HL-60 (cell line): ENCODE results near the gene KRAS.

Source experiments
- DNase-seq, 2 experiments: peaks; one replicate each; pipeline ENCODE4 v3.0.0-alpha.2; 2010 to 2020; ENCODE audit warnings: low read depth in 1 of 2, low spot score in 1 of 2
- H3K27ac ChIP-seq: fragments of 250-450 bp; sonication (Bioruptor Pico); replicated peaks from 2 replicates; pipeline ENCODE4 v1.5.1; 2020; ENCODE audit warnings: mild to moderate bottlenecking, moderate library complexity
- H3K27me3 ChIP-seq: fragments of 250-450 bp; sonication (Bioruptor Pico); 2 replicates; pipeline ENCODE4 v1.5.1; 2021; ENCODE audit warnings: mild to moderate bottlenecking, moderate library complexity; ENCODE audit not compliant: insufficient read depth, poor library complexity, severe bottlenecking
- H3K4me3 ChIP-seq: replicated peaks from 2 replicates; pipeline ENCODE4 v1.5.1; 2011; ENCODE audit warnings: mild to moderate bottlenecking, control low read depth, low read length; ENCODE audit not compliant: insufficient read depth
- CTCF ChIP-seq: IDR thresholded peaks from one replicate; pipeline ENCODE4 v1.5.1; 2011; ENCODE audit warnings: low read length, control low read depth, inconsistent platforms; ENCODE audit not compliant: insufficient read depth
- GABPA ChIP-seq: IDR thresholded peaks from 2 replicates; pipeline ENCODE4 v1.6.1; 2012; ENCODE audit warnings: low read depth
- POLR2AphosphoS5 ChIP-seq: IDR thresholded peaks from 2 replicates; pipeline ENCODE4 v1.6.1; 2012; ENCODE audit warnings: low read depth
- SPI1 ChIP-seq: IDR thresholded peaks from 2 replicates; pipeline ENCODE4 v1.6.1; 2012; ENCODE audit warnings: low read depth, mild to moderate bottlenecking, borderline replicate concordance
- TF ChIP-seq, protein P1 (sequence below): IDR thresholded peaks from 2 replicates; pipeline ENCODE4 v1.6.1; 2012; ENCODE audit warnings: low read depth; ENCODE audit not compliant: insufficient replicate concordance

The KRAS gene

GRCh38 chr12:25276199-25276937 lies 25.6 kb upstream of the KRAS start:
- H3K27me3 ChIP-seq: no peaks in the 10 kb centered on the region
- no peak overlapping the region for H3K27ac ChIP-seq
- peak in 1 of 2 experiments; percentile 50 for DNase-seq
- no peak overlapping the region for H3K4me3 ChIP-seq
- TF ChIP-seq, protein P1, sequence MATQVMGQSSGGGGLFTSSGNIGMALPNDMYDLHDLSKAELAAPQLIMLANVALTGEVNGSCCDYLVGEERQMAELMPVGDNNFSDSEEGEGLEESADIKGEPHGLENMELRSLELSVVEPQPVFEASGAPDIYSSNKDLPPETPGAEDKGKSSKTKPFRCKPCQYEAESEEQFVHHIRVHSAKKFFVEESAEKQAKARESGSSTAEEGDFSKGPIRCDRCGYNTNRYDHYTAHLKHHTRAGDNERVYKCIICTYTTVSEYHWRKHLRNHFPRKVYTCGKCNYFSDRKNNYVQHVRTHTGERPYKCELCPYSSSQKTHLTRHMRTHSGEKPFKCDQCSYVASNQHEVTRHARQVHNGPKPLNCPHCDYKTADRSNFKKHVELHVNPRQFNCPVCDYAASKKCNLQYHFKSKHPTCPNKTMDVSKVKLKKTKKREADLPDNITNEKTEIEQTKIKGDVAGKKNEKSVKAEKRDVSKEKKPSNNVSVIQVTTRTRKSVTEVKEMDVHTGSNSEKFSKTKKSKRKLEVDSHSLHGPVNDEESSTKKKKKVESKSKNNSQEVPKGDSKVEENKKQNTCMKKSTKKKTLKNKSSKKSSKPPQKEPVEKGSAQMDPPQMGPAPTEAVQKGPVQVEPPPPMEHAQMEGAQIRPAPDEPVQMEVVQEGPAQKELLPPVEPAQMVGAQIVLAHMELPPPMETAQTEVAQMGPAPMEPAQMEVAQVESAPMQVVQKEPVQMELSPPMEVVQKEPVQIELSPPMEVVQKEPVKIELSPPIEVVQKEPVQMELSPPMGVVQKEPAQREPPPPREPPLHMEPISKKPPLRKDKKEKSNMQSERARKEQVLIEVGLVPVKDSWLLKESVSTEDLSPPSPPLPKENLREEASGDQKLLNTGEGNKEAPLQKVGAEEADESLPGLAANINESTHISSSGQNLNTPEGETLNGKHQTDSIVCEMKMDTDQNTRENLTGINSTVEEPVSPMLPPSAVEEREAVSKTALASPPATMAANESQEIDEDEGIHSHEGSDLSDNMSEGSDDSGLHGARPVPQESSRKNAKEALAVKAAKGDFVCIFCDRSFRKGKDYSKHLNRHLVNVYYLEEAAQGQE: no peak
- peak; percentile 81 for TF ChIP-seq SPI1

- no peak for DNase-seq
- no peaks in the 10 kb centered on the region for H3K27me3 ChIP-seq
- no peak overlapping the region for H3K4me3 ChIP-seq
- H3K27ac ChIP-seq: no peak overlapping the region
- TF ChIP-seq CTCF (no peak), GABPA (no peak), SPI1 (no peak)
Measured at GRCh38 chr12:25271486-25272098, 20.9 kb upstream of the KRAS start.

- TF ChIP-seq, protein P1: no peak
- TF ChIP-seq POLR2AphosphoS5: no peak
- peak; percentile 96 for TF ChIP-seq SPI1
- Histone ChIP-seq H3K4me3 (no peak overlapping the region), H3K27ac (no peak overlapping the region), H3K27me3 (no peaks in the 10 kb centered on the region)
- DNase-seq: peak in 1 of 2 experiments; percentile 50
Measured at GRCh38 chr12:25269701-25270100, 19.0 kb upstream of the KRAS start.

DNA sequence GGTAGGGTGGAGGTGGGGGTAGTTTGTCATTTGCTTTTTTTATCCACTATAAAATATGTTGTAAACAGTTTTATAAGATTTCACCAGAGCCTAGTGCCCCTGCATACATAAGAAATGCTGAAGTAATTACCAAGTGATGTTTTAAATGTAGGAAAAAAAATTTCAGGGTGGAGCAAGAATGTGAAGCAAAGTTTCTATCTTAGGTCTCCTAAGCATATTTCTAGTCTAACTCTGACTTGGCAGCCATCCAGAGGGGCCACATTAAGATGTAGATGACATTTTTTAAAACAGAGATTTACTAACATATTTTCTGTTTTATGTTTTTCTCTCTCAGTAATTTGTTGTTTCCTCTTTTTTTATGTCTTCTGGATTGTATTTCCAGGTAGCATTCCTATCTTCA lies 15.8 kb upstream of the KRAS start:
- DNase-seq: no peak
- H3K4me3 ChIP-seq: no peak overlapping the region
- no peak overlapping the region for H3K27ac ChIP-seq
- TF ChIP-seq CTCF: no peak
- no peak for TF ChIP-seq GABPA
- TF ChIP-seq SPI1: no peak
- TF ChIP-seq, protein P1: no peak
- no peak for TF ChIP-seq POLR2AphosphoS5
- H3K27me3 ChIP-seq: no peaks in the 10 kb centered on the region
